Measurements from ENCODE around the gene HEBP1.

DNA sequence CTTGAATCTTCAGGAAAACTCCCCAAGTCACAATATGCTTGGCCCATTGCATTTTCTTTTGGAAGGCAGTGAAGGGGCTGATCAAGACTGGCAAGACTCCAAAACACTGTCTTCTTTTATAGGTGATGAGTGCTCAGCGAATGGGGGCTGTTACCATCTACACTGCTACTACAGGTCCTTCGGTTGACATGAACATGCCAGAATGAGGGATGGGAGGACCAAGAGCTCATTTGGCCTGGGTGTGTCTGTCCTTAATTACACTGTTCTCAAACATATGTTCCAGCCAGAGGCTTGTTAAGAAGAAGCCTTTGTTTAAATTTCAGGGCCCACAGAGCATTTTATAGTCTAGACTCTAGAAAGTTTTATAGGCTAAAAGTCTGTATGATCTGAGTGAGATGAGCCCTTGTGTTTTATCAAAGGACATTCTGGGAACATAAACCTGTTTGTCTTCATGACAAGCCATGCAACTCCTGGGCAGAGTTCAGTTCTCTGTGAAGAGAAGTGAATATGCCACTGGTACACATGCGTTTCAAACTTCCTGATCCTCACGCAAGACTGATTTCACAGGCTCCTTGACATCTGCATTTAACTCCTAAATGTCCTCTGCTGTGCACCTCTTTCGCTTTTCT is 39.4 kb upstream of the HEBP1 start:
- TF ChIP-seq, protein P1, sequence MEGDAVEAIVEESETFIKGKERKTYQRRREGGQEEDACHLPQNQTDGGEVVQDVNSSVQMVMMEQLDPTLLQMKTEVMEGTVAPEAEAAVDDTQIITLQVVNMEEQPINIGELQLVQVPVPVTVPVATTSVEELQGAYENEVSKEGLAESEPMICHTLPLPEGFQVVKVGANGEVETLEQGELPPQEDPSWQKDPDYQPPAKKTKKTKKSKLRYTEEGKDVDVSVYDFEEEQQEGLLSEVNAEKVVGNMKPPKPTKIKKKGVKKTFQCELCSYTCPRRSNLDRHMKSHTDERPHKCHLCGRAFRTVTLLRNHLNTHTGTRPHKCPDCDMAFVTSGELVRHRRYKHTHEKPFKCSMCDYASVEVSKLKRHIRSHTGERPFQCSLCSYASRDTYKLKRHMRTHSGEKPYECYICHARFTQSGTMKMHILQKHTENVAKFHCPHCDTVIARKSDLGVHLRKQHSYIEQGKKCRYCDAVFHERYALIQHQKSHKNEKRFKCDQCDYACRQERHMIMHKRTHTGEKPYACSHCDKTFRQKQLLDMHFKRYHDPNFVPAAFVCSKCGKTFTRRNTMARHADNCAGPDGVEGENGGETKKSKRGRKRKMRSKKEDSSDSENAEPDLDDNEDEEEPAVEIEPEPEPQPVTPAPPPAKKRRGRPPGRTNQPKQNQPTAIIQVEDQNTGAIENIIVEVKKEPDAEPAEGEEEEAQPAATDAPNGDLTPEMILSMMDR (IDR thresholded peaks at IDR 0.05; ENCODE audit: insufficient read depth, low read depth, low read length): no peak
- TF ChIP-seq EZH2 (IDR thresholded peaks at IDR 0.05; ENCODE audit: insufficient read depth, low read length): no peak

Measured in astrocyte (in vitro differentiated cells and primary cell).